ENCODE data around the gene ALDH3A1. TPM values are rescaled to one million over a fixed set of nuclear protein-coding genes. Genes with fewer than 3 reads are reported as not detected.
A peak's percentile ranks its signal among the peaks of the same experiment; 100 is the strongest.

Gene ALDH3A1
- total and polyA plus RNA-seq, 10 of the 15 experiments (the other 5 are each of a cell fraction or from before 2014, with no cell fraction given) = 0.20 TPM; not detected in 9

DNA sequence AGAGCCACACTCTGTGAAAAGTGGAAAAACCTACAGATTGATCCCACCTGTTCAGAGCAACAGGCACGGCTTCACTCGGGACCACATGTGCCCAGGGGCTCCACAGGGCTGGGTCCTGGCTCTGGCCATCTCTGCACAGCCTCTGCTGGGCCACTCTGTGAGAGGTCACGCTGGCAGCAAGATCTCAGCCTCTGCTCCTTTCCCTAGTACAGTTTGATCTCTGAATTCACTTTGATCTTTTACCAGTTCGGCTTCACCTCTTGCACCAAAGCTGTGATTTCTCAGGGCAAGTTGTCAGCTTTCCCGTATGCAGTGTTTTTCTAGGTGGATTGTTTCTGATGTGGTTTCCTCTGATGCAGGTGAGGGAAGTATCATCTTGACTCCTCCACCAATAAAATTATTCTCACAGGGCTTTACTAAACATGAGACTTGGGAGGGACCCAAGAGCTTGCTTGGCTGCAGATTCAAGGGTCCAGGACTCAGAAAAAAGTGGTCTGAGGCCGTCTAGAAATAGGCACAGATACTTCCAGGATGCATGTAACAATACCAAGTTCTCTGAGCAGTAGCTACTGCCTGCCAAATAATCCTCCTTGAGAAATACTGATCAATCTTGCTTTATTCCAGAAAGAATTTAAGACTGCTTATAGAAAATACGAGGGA lies 24.0 kb upstream of the ALDH3A1 start:
- no peaks in the 10 kb centered on the region for H3K79me2 ChIP-seq (ENCODE audit: control insufficient read depth, insufficient read depth, low read length)
- H3K9ac ChIP-seq (ENCODE audit: control insufficient read depth, insufficient read depth, low read length) = no peak overlapping the region
- BruUV-seq (replicated peaks) = no TSS peak
- H3K27ac ChIP-seq (ENCODE audit: control insufficient read depth, insufficient read depth) = no peak overlapping the region
- ChIA-PET POLR2A (no interaction called here), SMC1A (ENCODE audit: uncharacterized antibody, unreplicated experiment) (interaction anchor here (1.1 kb wide), 1 partner anchor 19 kb away, joined by 3 read pairs; no protein-coding TSS in a partner anchor), RAD21 (ENCODE audit: unreplicated experiment) (no interaction called here), CTCF (interaction anchor here (0.6 to 1.9 kb wide), 2 partner anchors 111 to 259 kb away, joined by 3 to 5 read pairs; no protein-coding TSS in a partner anchor)
- 24% methylated on average over 7 of the region's 7 CpGs for WGBS (ENCODE audit: insufficient coverage, insufficient replicate concordance, low lambda C conversion rate, missing lambda C conversion rate)
- no peak overlapping the region for H2AFZ ChIP-seq (ENCODE audit: control insufficient read depth, low read depth, low read length)
- TF ChIP-seq RUNX3 (IDR thresholded peaks at IDR 0.05; ENCODE audit: low read length) = peak; percentile 57
- TF ChIP-seq TCF7 (IDR thresholded peaks at IDR 0.05; ENCODE audit: borderline replicate concordance) = peak; percentile 79
- TF ChIP-seq, protein P1, sequence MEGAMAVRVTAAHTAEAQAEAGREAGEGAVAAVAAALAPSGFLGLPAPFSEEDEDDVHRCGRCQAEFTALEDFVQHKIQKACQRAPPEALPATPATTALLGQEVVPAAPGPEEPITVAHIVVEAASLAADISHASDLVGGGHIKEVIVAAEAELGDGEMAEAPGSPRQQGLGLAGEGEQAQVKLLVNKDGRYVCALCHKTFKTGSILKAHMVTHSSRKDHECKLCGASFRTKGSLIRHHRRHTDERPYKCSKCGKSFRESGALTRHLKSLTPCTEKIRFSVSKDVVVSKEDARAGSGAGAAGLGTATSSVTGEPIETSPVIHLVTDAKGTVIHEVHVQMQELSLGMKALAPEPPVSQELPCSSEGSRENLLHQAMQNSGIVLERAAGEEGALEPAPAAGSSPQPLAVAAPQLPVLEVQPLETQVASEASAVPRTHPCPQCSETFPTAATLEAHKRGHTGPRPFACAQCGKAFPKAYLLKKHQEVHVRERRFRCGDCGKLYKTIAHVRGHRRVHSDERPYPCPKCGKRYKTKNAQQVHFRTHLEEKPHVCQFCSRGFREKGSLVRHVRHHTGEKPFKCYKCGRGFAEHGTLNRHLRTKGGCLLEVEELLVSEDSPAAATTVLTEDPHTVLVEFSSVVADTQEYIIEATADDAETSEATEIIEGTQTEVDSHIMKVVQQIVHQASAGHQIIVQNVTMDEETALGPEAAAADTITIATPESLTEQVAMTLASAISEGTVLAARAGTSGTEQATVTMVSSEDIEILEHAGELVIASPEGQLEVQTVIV (IDR thresholded peaks at IDR 0.05; ENCODE audit: borderline replicate concordance, partially characterized antibody) = no peak
- H3K27me3 ChIP-seq (replicated peaks in 1 of 2; ENCODE audit: control insufficient read depth in 2 of 2, insufficient read depth in 2 of 2, low read length in 1 of 2) = no peaks in the 10 kb centered on the region
- DNase-seq (ENCODE audit: low read depth, low spot score) = no peak
- H3K4me2 ChIP-seq (ENCODE audit: control insufficient read depth, insufficient read depth) = no peak overlapping the region
- H3K9me3 ChIP-seq (replicated peaks; ENCODE audit: control insufficient read depth, insufficient read depth, low read length) = no peaks in the 10 kb centered on the region
- H3K36me3 ChIP-seq (ENCODE audit: control insufficient read depth in 2 of 2, insufficient read depth in 2 of 2, low read length in 1 of 2) = no peaks in the 10 kb centered on the region
- H3K4me3 ChIP-seq = no peak overlapping the region
- no peaks in the 10 kb centered on the region for H4K20me1 ChIP-seq (ENCODE audit: control insufficient read depth, insufficient read depth)
- intact Hi-C loops (cut with micrococcal nuclease; ENCODE audit: unreplicated experiment) (no loop called here), in situ Hi-C loops (cut with MboI) (no loop called here)
- FAIRE-seq = no peak
- H3K4me1 ChIP-seq (ENCODE audit: control insufficient read depth, insufficient read depth, low read length) = peaks cover 18% of the 10 kb centered on the region
- ATAC-seq = no peak

Measured in GM12878 (cell line).